Endodermal cell (in vitro differentiated cells): Measurements from ENCODE around the gene KLHL26. TPM values are rescaled to one million over a fixed set of nuclear protein-coding genes. Genes with fewer than 3 reads are reported as not detected.

Experiments
- DNase-seq: peaks from one replicate; pipeline ENCODE4 v3.0.0-alpha.2; 2017
- H3K27ac ChIP-seq: 2 replicates; pipeline ENCODE4 v1.5.1; 2013; ENCODE audit warnings: mild to moderate bottlenecking, low read depth, low read length, moderate library complexity
- H3K27me3 ChIP-seq: 2 replicates; pipeline ENCODE4 v1.6.1; 2013; ENCODE audit warnings: mild to moderate bottlenecking, low read length, moderate library complexity; ENCODE audit not compliant: insufficient read depth, control insufficient read depth, poor library complexity, severe bottlenecking
- H3K36me3 ChIP-seq: 2 replicates; pipeline ENCODE4 v1.7.0; 2013; ENCODE audit warnings: mild to moderate bottlenecking, low read length, moderate library complexity; ENCODE audit not compliant: control insufficient read depth, insufficient read depth
- H3K4me1 ChIP-seq: one replicate; pipeline ENCODE4 v1.7.0; 2013; ENCODE audit warnings: low read length; ENCODE audit not compliant: control insufficient read depth, insufficient read depth
- H3K4me3 ChIP-seq: 2 replicates; pipeline ENCODE4 v1.5.1; 2013; ENCODE audit warnings: mild to moderate bottlenecking, low read length, moderate library complexity
- H3K9ac ChIP-seq: 2 replicates; pipeline ENCODE4 v1.6.1; 2013; ENCODE audit warnings: mild to moderate bottlenecking, low read length, moderate library complexity; ENCODE audit not compliant: poor library complexity, severe bottlenecking; ENCODE audit errors: extremely low read depth
- H3K9me3 ChIP-seq: 2 replicates; pipeline ENCODE4 v1.6.1; 2013; ENCODE audit warnings: mild to moderate bottlenecking, low read length, moderate library complexity; ENCODE audit not compliant: control insufficient read depth
- H3K27ac Mint-ChIP-seq: 2 replicates; pipeline ENCODE4 v1.8.0; 2020; ENCODE audit warnings: mixed read lengths
- H3K27me3 Mint-ChIP-seq: 2 replicates; pipeline ENCODE4 v1.8.0; 2021; ENCODE audit warnings: mild to moderate bottlenecking, mixed read lengths; ENCODE audit not compliant: insufficient read depth
- H3K36me3 Mint-ChIP-seq: 2 replicates; pipeline ENCODE4 v1.8.0; 2020; ENCODE audit warnings: low read depth, mixed read lengths
- H3K4me1 Mint-ChIP-seq: 2 replicates; pipeline ENCODE4 v1.8.0; 2020; ENCODE audit warnings: mixed read lengths
- H3K4me3 Mint-ChIP-seq: 2 replicates; pipeline ENCODE4 v1.8.0; 2020; ENCODE audit warnings: mild to moderate bottlenecking, moderate library complexity, mixed read lengths
- H3K9me3 Mint-ChIP-seq: 2 replicates; pipeline ENCODE4 v1.8.0; 2020; ENCODE audit warnings: mild to moderate bottlenecking, mixed read lengths
- WGBS, 2 experiments: methylation state at CpG; one replicate each; pipeline versions ENCODE4 v1.1.5 to v1.1.7; 2013; ENCODE audit warnings: missing lambda C conversion rate in 2 of 2, mixed read lengths in 1 of 2; ENCODE audit not compliant: insufficient coverage in 1 of 2, insufficient read length in 1 of 2; 5-methylcytosine and 5-hydroxymethylcytosine counted together
- total RNA-seq, 2 donors: library from RNA; stranded (reverse); fragmentation: NEBNext Ultra II Directional in 1 of 2; extraction: Animal tissue kit (Norgen Biotek cat#: 25700) in 1 of 2; gene quantifications; 2 replicates in 1 of 2; 3 replicates in 1 of 2; pipeline ENCODE4 v1.2.1, GENCODE V29; 2021
- TF ChIP-seq, protein P1 (sequence below): fragments of 200-600 bp; sonication (generic); conservative IDR thresholded peaks from 2 replicates; pipeline ENCODE4 v1.5.0; 2021; ENCODE audit warnings: antibody characterized with exemption, mild to moderate bottlenecking

The KLHL26 gene
- total RNA-seq, 2 donors from 2014 or later, result 9.4 to 11.2 TPM

DNA sequence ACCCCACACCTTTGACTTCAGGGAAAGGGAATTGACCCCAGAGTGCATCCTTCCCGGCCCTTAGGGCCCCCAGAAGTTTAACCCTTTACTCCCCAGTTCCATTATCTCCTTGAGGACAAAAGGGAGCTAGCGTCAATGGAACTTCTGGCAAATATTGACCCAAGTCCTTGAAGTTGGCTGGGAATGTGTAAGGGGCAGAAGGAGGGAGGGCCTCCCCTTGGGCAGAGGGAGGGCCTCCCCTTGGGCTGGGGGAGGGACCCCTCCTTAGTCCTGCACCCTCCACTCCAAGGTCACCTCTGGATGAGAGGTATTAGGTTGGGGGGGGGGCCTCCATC lies 27.1 kb upstream of the KLHL26 start:
- H3K4me1 ChIP-seq, result peaks cover 6% of the 10 kb centered on the region
- H3K9me3 Mint-ChIP-seq, result no peaks in the 10 kb centered on the region
- H3K27ac Mint-ChIP-seq, result no peak overlapping the region
- H3K4me1 Mint-ChIP-seq, result peaks cover 21% of the 10 kb centered on the region
- H3K4me3 Mint-ChIP-seq, result peak overlapping the region; percentile 44
- TF ChIP-seq, protein P1, sequence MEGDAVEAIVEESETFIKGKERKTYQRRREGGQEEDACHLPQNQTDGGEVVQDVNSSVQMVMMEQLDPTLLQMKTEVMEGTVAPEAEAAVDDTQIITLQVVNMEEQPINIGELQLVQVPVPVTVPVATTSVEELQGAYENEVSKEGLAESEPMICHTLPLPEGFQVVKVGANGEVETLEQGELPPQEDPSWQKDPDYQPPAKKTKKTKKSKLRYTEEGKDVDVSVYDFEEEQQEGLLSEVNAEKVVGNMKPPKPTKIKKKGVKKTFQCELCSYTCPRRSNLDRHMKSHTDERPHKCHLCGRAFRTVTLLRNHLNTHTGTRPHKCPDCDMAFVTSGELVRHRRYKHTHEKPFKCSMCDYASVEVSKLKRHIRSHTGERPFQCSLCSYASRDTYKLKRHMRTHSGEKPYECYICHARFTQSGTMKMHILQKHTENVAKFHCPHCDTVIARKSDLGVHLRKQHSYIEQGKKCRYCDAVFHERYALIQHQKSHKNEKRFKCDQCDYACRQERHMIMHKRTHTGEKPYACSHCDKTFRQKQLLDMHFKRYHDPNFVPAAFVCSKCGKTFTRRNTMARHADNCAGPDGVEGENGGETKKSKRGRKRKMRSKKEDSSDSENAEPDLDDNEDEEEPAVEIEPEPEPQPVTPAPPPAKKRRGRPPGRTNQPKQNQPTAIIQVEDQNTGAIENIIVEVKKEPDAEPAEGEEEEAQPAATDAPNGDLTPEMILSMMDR, result no peak
- H3K27me3 Mint-ChIP-seq, result peaks cover 86% of the 10 kb centered on the region
- H3K4me3 ChIP-seq, result no peak overlapping the region
- no peaks in the 10 kb centered on the region for H3K9me3 ChIP-seq
- no peak for DNase-seq
- peaks cover 95% of the 10 kb centered on the region for H3K27me3 ChIP-seq
- WGBS, 2 experiments, result 0 to 42% methylated on average over 1 to 2 of the region's 2 CpGs
- no peaks in the 10 kb centered on the region for H3K36me3 Mint-ChIP-seq
- H3K9ac ChIP-seq, result no peak overlapping the region
- no peak overlapping the region for H3K27ac ChIP-seq
- no peaks in the 10 kb centered on the region for H3K36me3 ChIP-seq

GRCh38 chr19:18610245-18610555 lies 26.6 kb upstream of the KLHL26 start:
- Histone ChIP-seq H3K9me3 (no peaks in the 10 kb centered on the region), H3K4me3 (no peak overlapping the region), H3K4me1 (peaks cover 6% of the 10 kb centered on the region), H3K36me3 (no peaks in the 10 kb centered on the region), H3K27me3 (peaks cover 95% of the 10 kb centered on the region), H3K27ac (no peak overlapping the region), H3K9ac (no peak overlapping the region)
- Mint-ChIP-seq H3K36me3 (no peaks in the 10 kb centered on the region), H3K27ac (no peak overlapping the region), H3K4me1 (peaks cover 21% of the 10 kb centered on the region), H3K4me3 (peak overlapping the region; percentile 44), H3K9me3 (no peaks in the 10 kb centered on the region), H3K27me3 (peaks cover 86% of the 10 kb centered on the region)
- TF ChIP-seq, protein P1, result no peak
- 41 to 50% methylated on average over 2 to 3 of the region's 3 CpGs for WGBS, 2 experiments
- peak; percentile 71 for DNase-seq

GRCh38 chr19:18610556-18611326 lies 26.1 kb upstream of the KLHL26 start:
- DNase-seq, result peak; percentile 81
- Histone ChIP-seq H3K4me1 (peaks cover 6% of the 10 kb centered on the region), H3K27ac (no peak overlapping the region), H3K27me3 (peaks cover 95% of the 10 kb centered on the region), H3K9ac (no peak overlapping the region), H3K36me3 (no peaks in the 10 kb centered on the region), H3K4me3 (peak overlapping the region; percentile 59), H3K9me3 (no peaks in the 10 kb centered on the region)
- Mint-ChIP-seq H3K36me3 (no peaks in the 10 kb centered on the region), H3K27ac (no peak overlapping the region), H3K4me1 (peaks cover 18% of the 10 kb centered on the region), H3K4me3 (peak overlapping the region; percentile 44), H3K9me3 (no peaks in the 10 kb centered on the region), H3K27me3 (peaks cover 86% of the 10 kb centered on the region)
- 3% methylated on average over 17 to 41 of the region's 45 CpGs for WGBS, 2 experiments
- TF ChIP-seq, protein P1, result no peak
